Activated gamma-delta T cell treated with anti-CD3 and anti-CD28 coated beads, Interleukin-2, amount 50 U/mL, for 16 hours (primary cell): ENCODE data around the gene TCP11.

Source experiments
- DNase-seq: peaks from one replicate; pipeline ENCODE4 v3.0.0-alpha.2; 2020; ENCODE audit warnings: low read depth

Gene TCP11

GRCh38 chr6:35141007-35141655 is at the start of gene TCP11:
Gene TCP11 (minus strand): TSS chr6:35141339. CDS start chr6:35140870, 469 bp downstream.
- peak; percentile 4 for DNase-seq

GRCh38 chr6:35190306-35190705 is 49.2 kb upstream of the TCP11 start:
- DNase-seq = no peak

- DNase-seq = no peak
Measured at GRCh38 chr6:35188886-35189285, 47.7 kb upstream of the TCP11 start.

GRCh38 chr6:35186571-35186970 is 45.4 kb upstream of the TCP11 start:
- DNase-seq = no peak

- DNase-seq = no peak
Measured at GRCh38 chr6:35185971-35186370, 44.8 kb upstream of the TCP11 start.

- DNase-seq = no peak
Measured at GRCh38 chr6:35185302-35185681, 44.2 kb upstream of the TCP11 start.

GRCh38 chr6:35184580-35185301 is 43.6 kb upstream of the TCP11 start:
- DNase-seq = no peak

GRCh38 chr6:35183935-35184334 is 42.8 kb upstream of the TCP11 start:
- no peak for DNase-seq

- DNase-seq = no peak
Measured at GRCh38 chr6:35183281-35183680, 42.1 kb upstream of the TCP11 start.

GRCh38 chr6:35181933-35182612 is 40.9 kb upstream of the TCP11 start:
- DNase-seq = no peak

- DNase-seq = no peak
Measured at GRCh38 chr6:35181308-35181932, 40.3 kb upstream of the TCP11 start.

GRCh38 chr6:35179901-35180535 is 38.9 kb upstream of the TCP11 start:
- no peak for DNase-seq

GRCh38 chr6:35178932-35179832 is 38.0 kb upstream of the TCP11 start:
- no peak for DNase-seq

GRCh38 chr6:35178012-35178411 is 36.9 kb upstream of the TCP11 start:
- DNase-seq = no peak

GRCh38 chr6:35177596-35177995 is 36.5 kb upstream of the TCP11 start:
- no peak for DNase-seq

GRCh38 chr6:35177157-35177556 is 36.0 kb upstream of the TCP11 start:
- no peak for DNase-seq

GRCh38 chr6:35176301-35177024 is 35.3 kb upstream of the TCP11 start:
- no peak for DNase-seq

- DNase-seq = no peak
Measured at GRCh38 chr6:35174501-35174900, 33.4 kb upstream of the TCP11 start.

- DNase-seq = no peak
Measured at GRCh38 chr6:35174088-35174434, 32.9 kb upstream of the TCP11 start.

GRCh38 chr6:35173427-35174087 is 32.4 kb upstream of the TCP11 start:
- DNase-seq = no peak
